LNCAP (cell line): Measurements from ENCODE around the gene ZMPSTE24.

Experiments
- TF ChIP-seq, protein P1 (sequence below): fragments of 450-650 bp; IDR thresholded peaks from 2 replicates; pipeline ENCODE4 v1.5.1; 2017; ENCODE audit warnings: mild to moderate bottlenecking

The ZMPSTE24 gene

DNA sequence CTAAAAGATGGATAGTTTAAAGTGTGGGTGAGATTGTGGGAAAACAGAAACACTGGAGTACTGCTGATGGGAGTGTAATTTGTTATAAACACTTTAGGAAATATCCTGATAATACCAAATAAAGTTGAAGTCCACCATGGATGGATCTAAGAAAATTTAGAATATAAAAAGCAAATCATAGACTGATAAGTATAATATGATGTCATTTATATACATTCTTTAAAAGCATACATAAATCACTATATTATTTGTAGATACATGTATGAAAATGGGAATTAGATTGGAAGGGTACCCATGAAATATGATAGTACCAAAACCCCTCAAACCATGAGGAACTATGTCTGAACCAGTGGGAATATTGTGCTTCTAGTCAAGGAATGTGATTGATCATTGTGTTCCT lies 7.9 kb downstream of the ZMPSTE24 start:
- TF ChIP-seq, protein P1, sequence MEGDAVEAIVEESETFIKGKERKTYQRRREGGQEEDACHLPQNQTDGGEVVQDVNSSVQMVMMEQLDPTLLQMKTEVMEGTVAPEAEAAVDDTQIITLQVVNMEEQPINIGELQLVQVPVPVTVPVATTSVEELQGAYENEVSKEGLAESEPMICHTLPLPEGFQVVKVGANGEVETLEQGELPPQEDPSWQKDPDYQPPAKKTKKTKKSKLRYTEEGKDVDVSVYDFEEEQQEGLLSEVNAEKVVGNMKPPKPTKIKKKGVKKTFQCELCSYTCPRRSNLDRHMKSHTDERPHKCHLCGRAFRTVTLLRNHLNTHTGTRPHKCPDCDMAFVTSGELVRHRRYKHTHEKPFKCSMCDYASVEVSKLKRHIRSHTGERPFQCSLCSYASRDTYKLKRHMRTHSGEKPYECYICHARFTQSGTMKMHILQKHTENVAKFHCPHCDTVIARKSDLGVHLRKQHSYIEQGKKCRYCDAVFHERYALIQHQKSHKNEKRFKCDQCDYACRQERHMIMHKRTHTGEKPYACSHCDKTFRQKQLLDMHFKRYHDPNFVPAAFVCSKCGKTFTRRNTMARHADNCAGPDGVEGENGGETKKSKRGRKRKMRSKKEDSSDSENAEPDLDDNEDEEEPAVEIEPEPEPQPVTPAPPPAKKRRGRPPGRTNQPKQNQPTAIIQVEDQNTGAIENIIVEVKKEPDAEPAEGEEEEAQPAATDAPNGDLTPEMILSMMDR, result no peak

DNA sequence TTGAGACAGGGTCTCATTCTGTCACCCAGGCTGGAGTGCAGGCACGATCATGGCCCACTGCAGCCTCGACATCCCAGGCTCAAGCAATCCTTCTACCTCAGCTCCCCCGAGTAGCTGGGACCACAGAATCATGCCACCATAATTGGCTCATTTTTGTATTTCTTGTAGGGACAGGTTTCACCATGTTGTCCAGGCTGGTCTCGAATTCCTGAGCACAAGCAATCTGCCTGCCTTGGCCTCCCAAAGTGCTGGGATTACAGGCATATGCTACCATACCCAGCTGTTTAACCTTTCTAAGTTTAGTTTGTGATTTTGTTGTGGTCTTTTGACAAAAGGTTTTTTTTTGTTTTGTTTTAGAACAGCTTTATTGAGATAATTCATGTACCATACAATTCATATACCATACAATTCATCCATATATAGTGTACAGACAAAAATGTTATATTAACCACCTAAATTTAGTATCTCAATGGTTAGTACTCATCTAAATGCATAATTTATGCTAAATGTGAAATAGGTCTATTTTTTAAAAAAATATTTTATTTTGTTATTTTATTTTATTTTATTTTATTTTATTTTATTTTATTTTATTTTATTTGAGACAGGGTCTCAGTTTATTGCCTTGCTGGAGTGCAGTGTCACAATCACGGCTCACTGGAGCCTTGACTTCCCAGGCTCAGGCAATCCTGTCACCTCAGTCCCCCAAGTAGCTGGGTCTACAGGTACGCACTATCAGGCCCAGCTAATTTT lies 8.9 kb downstream of the ZMPSTE24 start:
- TF ChIP-seq, protein P1, result no peak

DNA sequence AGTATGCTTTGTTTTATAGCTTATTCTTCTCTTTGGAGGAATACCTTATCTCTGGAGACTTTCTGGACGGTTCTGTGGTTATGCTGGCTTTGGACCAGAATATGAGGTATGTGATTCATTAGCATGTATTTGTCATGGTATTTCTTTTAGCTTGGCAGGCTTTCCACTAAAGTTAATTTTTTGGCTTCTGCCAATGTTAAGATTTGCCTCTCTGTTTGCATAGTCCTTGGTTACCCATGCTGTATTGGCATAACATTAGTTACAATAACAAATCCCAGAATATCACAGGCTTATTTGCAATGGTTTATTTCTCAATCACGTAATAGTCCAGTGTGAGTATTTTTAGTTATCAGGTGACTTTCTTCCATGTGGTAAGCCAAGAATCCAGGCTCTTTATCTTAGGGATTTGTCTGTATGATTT lies 9.7 kb downstream of the ZMPSTE24 start:
- TF ChIP-seq, protein P1, result no peak

DNA sequence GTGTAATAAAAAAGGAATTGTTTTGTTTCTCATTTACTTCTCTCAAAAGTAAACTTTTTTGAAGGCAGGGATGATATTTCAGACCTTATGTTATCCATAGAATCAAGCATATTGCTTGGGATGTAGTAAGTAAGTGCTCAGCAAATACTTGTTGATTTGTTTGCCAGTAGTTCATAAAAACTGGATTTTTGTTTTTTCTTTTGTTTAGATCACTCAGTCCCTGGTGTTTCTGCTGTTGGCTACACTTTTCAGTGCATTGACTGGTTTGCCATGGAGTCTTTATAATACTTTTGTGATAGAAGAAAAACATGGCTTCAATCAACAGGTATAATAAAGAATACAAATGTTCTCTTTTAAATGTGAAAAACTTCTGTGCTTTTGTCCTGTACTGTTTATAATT lies 10.2 kb downstream of the ZMPSTE24 start:
- TF ChIP-seq, protein P1, result no peak

DNA sequence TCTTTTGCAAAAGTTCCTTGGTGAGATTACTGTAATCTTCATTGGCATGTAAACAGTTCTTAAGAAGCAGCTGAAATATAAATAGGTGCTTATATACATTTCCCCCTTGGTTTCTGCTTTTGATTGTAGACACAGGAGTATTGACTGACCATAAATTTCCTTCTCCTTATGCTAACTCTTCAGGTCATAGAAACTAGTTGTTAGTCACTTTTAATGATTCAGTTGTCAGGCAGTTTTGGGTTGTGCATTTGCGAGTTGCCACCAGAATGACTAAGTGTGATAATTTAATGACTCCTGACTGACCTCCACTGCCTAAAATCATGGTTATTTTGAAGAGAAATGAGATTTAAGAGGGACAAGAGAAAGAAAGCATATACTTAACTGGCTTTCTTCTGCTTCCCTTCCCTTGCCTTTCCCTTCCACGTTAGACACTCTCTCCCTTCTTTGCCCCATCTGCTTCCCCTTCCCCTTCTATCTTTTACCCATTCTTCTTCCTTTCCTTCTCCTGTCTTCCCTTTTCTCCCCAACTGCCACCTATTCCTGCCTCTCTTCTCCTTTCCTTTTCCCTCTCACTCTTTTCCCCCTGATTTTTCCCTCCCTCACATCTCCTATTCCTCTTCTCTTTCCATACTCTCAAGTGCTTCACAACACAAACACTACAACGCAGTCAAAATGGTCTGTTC lies 12.3 kb downstream of the ZMPSTE24 start:
- TF ChIP-seq, protein P1, result no peak

DNA sequence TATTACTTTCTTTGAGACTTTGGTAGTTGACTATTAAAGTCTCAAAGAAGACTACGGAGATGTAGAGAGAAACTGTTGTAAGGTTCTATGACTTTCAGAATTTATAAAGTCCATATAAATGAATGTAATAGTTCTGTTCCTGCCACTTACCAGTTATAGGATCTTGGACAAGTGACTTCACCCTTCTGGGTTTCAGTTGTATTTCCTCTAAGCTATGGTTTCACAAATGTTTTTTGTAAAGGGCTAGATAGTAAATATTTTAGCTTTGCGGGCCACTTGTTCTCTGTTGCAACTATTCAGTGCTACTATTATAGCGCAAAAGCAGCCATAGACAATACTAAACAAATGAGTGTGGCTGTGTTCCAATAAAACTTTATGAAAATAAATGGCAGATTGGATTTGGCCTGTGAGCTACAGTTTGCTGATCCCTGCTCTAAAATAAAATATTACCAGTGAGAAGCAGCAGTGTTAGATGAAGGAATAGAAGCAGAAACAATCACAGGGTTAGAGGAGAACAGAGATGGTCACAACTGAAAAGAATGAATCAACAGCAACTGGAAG lies 14.7 kb downstream of the ZMPSTE24 start:
- TF ChIP-seq, protein P1, result no peak

DNA sequence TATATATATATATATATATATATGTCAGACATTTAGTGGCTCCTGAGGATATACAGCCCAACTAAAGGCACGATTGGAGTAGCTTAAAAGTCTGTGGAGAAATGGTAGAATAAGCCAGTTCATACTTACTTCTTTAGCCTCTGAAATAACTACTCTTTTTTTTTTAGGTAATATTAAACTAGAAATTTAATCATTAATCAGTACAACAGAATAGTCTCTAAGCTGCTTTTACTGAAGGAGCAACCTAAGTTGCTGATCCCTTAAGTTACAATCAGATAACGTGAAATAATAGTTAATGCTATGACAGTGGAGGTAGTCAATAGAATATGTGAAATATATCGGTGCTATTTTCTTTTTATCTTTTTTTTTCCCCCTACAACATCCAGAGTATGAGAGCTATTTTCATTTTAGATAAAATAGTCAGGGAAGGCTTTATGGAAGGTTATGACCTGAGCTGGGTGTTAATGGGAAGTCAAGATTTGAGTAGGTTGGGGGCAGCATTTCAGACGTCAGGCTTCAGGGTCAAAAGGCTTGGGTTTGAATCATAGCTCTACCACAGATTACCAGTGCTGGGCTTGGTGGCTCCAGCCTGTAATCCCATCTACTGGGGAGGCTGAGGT lies 15.6 kb downstream of the ZMPSTE24 start:
- TF ChIP-seq, protein P1, result no peak
